Stimulated activated CD8-positive, alpha-beta memory T cell treated with anti-CD3 and anti-CD28 coated beads, Interleukin-7, amount 100 ng/mL, for 4 hours (primary cell): ENCODE data around the gene RFX1.
"Not testable (repeated sequence)": the region's sequence is repeated elsewhere in the genome, so short reads cannot be mapped to it uniquely, and the experiment has no call there.

Experiments
- DNase-seq, 2 donors: peaks; one replicate each; pipeline ENCODE4 v3.0.0-alpha.2; 2020; ENCODE audit warnings: low read depth in 2 of 2

Gene RFX1

GRCh38 chr19:14006085-14006765 lies at the start of gene RFX1:
TSS of gene RFX1 (minus strand) at chr19:14006320. CDS start at chr19:13993843, 12,477 bp downstream.
- DNase-seq = peak; percentile 99

DNA sequence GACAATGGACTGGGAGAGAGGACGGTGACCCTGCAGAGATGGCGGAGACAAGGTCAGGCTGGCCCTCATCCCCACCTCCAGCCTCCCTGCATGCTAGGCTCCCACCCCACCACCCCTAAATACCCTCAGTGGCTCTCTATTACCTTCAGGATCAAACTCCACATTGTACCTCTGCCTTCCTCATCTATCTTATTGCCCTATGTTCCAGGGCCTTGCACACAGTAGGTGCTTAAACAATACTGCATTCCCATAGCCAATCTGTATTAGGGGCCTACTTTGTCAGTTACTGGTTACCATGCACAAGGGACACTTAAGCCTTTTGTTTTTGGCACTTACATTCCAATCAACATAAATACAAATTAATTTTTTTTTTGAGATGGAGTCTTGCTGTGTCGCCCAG lies 49.3 kb upstream of the RFX1 start:
- DNase-seq = no peak

GRCh38 chr19:14054721-14055120 lies 48.6 kb upstream of the RFX1 start:
- DNase-seq = no peak

DNA sequence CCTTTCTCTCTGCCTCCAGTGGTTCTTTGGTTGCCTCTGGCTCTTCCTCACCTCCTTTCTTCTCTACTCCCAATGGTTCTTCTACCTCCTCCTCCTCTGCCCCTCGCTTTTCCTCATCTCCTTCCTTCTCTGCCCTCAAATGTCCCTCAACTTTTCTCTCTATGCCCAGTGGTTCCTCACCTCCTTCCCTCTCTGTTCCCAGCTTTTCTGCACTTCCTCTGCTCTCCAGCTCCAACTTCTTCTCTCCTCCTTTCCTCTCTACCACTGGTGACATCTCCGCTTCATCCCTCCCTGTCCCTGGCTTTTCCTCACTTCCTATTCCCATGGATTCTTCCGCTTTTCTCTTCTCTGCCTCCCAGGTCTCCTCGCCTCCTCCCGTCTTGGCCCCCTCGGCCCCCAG lies 48.0 kb upstream of the RFX1 start:
- DNase-seq = no peak

DNA sequence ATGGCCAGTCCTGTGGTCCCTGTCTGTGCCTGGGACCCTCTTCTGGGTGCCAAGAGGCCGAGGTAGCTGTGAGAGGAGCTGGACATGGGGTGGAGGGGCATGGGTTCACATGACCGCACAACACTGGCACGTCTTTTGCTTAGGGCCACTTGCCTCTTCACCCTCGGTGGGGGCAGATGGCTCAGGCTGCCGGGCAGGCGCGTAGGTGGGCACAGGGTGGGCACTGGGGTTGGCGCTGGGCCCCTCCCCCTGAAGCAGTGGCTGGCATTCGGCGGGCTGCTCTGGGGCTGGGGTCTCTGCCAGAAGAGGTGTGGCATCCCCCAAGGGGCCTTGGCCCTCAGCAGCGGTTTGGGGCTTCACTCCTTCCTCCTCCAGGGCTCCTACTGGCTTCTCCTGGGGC lies 47.4 kb upstream of the RFX1 start:
- DNase-seq = no peak

GRCh38 chr19:14053032-14053431 lies 46.9 kb upstream of the RFX1 start:
- DNase-seq = no peak

- no peak for DNase-seq
These were observed 46.4 kb upstream of the RFX1 start for GRCh38 chr19:14052470-14052869.

DNA sequence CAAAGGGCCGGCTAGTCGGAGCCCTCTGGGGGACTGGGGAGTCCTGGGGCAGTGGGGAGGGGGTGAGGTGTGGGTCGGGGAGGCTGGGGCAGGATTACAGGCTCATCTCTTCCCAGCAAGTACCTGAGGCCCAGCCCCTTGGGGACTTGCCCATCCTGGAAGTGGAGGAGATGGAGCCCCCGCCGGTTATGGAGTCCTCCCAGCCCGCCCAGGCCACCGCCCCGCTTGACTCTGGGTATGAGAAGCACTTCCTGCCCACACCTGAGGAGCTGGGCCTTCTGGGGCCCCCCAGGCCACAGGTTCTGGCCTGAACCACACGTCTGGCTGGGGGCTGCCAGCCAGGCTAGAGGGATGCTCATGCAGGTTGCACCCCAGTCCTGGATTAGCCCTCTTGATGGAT lies 45.9 kb upstream of the RFX1 start:
- DNase-seq = no peak

DNA sequence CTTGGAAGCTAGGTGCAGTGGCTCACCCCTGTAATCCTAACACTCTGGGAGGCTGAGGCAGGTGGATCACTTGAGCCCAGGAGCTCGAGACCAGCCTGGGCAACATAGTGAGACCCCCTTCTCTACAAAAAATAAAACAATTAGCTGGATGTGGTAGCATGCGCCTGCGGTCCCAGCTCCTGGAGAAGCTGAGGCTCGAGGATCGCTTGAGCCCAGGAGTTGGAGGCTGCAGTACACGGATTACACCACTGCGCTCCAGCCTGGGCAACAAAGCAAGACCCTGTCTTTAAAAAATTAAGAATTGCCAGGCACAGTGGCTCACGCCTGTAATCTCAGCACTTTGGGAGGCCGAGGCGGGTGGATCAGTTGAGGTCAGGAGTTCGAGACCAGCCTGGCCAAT lies 44.8 kb upstream of the RFX1 start:
- not testable (repeated sequence) for DNase-seq

GRCh38 chr19:14050512-14050911 lies 44.4 kb upstream of the RFX1 start:
- DNase-seq = no peak

DNA sequence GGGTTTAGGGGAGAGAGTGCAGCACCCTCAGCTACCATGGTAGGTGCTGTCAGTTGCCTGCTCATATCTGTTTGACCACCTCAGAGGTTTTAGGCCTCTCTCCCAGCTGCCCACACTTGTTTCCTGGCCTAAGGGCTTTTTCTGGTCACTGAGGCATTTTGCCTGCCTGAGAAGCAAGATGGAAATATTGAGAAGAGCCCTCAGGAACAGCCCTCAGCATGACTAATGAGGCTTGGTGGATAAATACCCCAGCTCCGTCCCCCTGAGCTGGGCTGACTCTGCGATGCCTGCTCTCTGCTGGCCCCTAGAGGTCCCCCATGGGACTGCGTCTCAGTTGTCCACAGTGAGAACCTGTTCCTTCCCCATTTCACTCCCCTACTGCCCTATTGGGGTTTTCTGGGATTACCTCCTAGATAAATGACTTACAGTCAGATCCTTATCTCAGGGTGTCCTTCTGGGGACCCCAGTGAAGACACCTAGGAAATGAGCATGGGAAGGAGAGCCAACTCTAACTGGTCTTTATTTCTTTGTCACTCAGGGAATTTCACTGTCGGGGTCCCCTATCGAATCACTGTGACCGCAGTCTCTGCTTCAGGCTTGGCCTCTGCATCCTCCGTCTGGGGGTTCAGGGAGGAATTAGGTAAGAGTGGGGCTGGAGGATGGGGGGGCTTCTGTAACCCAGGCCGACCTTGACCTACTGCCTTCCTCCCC lies 42.5 kb upstream of the RFX1 start:
- DNase-seq = peak; percentile 57 to 63

DNA sequence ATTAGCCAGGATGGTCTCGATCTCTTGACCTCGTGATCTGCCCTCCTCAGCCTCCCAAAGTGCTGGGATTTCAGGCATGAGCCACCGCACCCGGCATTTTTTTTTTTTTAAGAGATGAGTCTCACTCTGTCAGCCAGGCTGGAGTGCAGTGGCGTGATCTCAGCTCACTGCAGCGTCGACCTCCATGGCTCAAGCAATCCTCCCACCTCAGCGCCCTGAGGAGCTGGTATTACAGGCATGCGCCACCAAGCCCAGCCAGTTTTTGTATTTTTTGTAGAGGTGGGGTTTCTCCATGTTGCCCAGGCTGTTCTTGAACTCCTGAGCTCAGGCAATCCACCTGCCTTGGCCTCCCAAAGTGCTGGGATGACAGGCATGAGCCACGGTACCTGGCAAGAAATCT lies 41.7 kb upstream of the RFX1 start:
- DNase-seq = not testable (repeated sequence)

- peak in 1 of 2 donors; percentile 6 for DNase-seq
These were observed 36.8 kb upstream of the RFX1 start for GRCh38 chr19:14042659-14043608.

DNA sequence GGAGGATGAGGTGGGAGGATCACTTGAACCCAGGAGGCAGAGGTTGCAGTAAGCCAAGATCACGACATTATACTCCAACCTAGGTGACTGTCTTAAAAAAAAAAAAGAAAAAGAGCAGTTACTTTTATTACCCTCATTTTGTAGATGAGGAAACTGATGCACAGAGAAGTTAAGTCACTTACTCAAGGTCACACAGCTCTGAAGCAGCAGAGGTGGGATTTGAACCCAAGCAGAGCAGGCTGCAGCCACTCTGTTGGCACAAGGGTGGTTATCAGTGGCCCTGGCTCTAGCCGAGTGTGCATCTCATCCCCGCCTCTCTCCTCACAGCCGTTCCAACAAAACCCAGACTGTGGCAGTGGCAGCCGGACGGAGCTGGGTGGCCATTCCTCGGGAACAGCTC lies 33.1 kb upstream of the RFX1 start:
- no peak for DNase-seq

DNA sequence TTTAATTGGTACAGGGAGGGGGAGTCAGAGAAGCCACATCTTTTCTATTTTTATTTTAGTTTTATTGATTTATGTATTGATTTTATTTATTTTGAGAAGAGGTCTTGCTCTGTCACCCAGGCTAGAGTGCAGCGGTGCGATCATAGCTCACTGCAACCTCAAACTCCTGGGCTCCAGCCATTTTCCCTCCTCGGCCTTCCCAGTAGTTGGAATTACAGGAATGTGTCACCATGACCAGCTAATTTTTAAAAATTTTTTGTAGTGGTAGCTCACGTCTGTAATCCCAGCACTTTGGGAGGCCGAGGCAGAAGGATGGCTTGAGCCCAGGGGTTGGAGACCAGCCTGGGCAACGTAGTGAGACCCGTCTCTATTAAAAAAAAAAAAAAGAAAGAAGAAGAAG lies 29.6 kb upstream of the RFX1 start:
- no peak for DNase-seq

DNA sequence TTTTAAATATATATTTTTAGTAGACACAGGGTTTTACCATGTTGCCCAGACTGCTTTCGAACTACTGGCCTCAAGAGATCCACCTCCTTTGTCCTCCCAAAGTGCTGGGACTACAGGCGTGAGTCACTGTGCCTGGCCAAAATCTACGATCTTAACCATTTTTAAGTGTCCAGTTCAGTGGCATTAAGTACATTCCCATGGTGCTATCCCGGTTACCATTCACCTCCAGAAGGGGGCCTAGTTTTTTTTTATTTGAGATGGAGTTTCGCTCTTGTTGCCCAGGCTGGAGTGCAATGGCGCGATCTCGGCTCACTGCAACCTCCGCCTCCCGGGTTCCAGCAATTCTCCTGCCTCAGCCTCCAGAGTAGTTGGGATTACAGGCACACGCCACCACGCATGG lies 29.0 kb upstream of the RFX1 start:
- not testable (repeated sequence) for DNase-seq

DNA sequence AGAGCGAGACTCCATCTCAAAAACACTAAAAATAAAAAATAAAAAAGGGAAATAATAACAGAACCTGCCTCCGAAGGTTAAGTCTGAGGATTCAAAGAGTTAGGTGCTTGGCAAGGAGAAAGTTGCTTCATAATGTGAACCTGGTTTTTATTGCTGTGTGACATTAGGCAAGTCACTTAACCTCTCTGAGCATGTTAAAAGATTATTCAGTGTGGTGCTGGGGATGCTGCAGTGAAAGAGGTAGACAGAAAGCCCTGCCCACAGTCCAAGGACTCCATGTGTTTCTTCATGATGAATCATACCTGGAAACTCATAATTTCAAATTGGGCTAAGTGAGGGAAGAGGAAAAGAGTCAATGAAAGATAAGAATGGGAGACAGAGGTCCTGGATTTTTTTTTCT lies 27.8 kb upstream of the RFX1 start:
- no peak for DNase-seq

GRCh38 chr19:14031719-14032480 lies 25.8 kb upstream of the RFX1 start, which contains the start of gene IL27RA:
TSS of gene IL27RA (plus strand) at chr19:14031762. CDS start at chr19:14031873, 111 bp downstream.
- DNase-seq = peak; percentile 47 to 73

DNA sequence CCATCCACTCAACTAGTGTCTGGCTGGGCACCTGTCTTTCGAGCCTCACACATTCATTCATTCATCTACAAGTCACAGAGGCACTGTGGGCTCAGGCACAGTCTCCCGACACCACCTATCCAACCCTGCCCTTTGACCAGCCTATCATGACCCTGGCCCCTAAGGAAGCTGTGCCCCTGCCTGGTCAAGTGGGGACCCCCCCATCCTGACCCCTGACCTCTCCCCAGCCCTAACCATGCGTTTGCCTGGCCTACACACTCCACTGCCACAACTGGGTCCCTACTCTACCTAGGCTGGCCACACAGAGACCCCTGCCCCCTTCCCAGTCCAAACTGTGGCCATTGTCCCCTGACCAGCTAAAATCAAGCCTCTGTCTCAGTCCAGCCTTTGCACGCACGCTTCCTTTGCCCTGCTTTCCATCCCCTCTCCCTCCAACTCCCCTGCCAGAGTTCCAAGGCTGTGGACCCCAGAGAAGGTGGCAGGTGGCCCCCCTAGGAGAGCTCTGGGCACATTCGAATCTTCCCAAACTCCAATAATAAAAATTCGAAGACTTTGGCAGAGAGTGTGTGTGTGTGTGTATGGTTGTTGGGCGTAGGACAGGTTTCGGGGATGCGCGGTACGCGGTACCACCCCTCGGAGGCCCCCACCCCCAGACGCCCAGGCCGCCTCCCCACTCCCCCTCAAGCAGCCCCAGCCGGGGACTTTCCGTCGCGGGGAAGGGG lies 25.0 kb upstream of the RFX1 start:
- DNase-seq = peak; percentile 77 to 86

DNA sequence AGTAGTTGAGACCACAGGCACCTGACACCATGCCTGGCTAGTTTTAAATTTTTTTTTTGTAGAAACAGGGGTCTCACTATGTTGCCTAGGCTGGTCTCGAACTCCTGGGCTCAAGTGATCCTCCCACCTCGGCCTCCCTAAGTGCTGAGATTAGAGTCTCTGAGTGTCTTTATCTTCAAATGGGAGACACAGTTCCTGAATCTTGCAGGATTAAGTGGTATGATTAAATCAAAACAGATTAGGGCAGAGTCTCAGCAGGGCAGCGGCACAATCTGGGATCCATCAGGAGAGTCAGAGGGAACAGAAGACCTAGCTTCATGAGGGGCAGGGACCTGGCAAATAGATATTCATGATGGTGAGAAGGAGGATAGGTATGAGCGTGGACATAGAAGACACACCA lies 22.8 kb upstream of the RFX1 start:
- DNase-seq = no peak
